Measurements from ENCODE around the gene MVB12B. TPM values are rescaled to one million over a fixed set of nuclear protein-coding genes. Genes with fewer than 3 reads are reported as not detected.

MVB12B gene
- total RNA-seq, 1 donor from 2014 or later, result 20.2 TPM

DNA sequence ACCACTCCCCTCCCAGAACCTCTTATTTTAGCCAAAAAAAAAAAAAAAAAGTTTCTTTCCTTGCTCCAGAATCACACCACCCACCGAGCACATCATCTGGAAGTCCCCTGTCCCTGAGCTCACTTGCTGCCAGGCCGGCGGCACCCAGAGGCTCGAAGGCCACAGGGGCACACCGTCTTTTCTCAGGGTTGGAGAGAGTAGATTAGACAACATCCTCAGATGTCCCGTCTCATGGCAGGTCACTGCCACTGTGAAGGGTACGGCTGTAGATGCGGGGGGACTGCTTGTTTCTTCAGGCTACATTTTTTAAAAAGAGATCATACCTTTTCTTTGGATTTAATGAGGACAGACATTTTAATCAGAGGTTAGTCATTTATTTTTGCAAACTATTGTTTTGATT is 109.0 kb downstream of the MVB12B start:
- peaks cover 9% of the 10 kb centered on the region for H3K4me1 Mint-ChIP-seq (ENCODE audit: unreplicated experiment)
- H3K36me3 Mint-ChIP-seq (ENCODE audit: unreplicated experiment), result peaks cover 7% of the 10 kb centered on the region

DNA sequence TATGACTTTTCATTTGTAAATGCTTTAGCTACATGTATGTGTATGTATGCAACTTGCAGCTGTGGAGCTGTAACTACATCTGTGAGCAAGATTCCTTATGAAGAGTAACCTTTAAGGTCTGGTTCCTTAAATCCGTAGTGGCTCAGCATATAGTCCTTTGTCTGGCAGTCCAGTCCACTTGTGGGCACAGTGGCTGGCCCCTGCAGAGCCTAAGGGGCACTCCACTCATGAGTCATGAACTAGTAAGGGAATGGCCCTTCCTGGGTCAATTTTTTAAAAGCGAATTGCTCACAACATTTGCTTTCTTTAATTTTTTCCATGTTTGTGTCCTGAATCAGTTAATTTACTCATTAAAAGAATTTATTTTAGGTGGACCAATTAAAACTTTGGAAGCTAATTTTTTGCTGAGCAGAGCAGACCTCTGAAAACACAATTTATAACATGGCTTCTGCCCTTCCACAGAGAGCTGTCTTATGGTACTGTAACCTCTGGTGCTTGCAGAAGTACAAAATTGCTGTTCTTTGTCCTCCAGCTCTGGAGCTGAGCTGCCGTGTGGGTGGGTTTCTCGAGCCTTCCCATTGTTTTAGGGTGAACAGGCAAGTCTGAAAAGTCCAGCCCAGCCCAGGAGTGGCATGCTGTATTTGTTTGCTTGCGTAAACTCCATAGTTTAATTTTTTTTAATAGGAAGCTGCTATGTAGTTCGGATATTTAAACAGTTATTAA is 110.1 kb downstream of the MVB12B start:
- Mint-ChIP-seq H3K4me1 (ENCODE audit: unreplicated experiment) (peaks cover 9% of the 10 kb centered on the region), H3K4me3 (ENCODE audit: unreplicated experiment) (no peak overlapping the region), H3K9me3 (ENCODE audit: unreplicated experiment) (no peaks in the 10 kb centered on the region), H3K27me3 (ENCODE audit: unreplicated experiment) (no peaks in the 10 kb centered on the region), H3K27ac (ENCODE audit: unreplicated experiment) (no peak overlapping the region), H3K36me3 (ENCODE audit: unreplicated experiment) (peaks cover 12% of the 10 kb centered on the region)
- peak; percentile 21 for DNase-seq (ENCODE audit: extremely low spot score, unreplicated experiment)
- TF ChIP-seq CTCF (IDR thresholded peaks at IDR 0.05), result no peak

More for the DNA sequence above, 109.0 kb downstream of the MVB12B start:
- no peak for DNase-seq (ENCODE audit: extremely low spot score, unreplicated experiment)
- no peak for TF ChIP-seq CTCF (IDR thresholded peaks at IDR 0.05)
- Mint-ChIP-seq H3K9me3 (ENCODE audit: unreplicated experiment) (no peaks in the 10 kb centered on the region), H3K27me3 (ENCODE audit: unreplicated experiment) (no peaks in the 10 kb centered on the region), H3K4me3 (ENCODE audit: unreplicated experiment) (no peak overlapping the region), H3K27ac (ENCODE audit: unreplicated experiment) (no peak overlapping the region)

GRCh38 chr9:126437268-126437666 is 110.6 kb downstream of the MVB12B start:
- H3K27ac Mint-ChIP-seq (ENCODE audit: unreplicated experiment), result no peak overlapping the region
- peaks cover 9% of the 10 kb centered on the region for H3K4me1 Mint-ChIP-seq (ENCODE audit: unreplicated experiment)
- no peak for DNase-seq (ENCODE audit: extremely low spot score, unreplicated experiment)
- no peaks in the 10 kb centered on the region for H3K9me3 Mint-ChIP-seq (ENCODE audit: unreplicated experiment)
- H3K36me3 Mint-ChIP-seq (ENCODE audit: unreplicated experiment), result peaks cover 12% of the 10 kb centered on the region
- no peak for TF ChIP-seq CTCF (IDR thresholded peaks at IDR 0.05)
- no peaks in the 10 kb centered on the region for H3K27me3 Mint-ChIP-seq (ENCODE audit: unreplicated experiment)
- H3K4me3 Mint-ChIP-seq (ENCODE audit: unreplicated experiment), result no peak overlapping the region

GRCh38 chr9:126437701-126438100 is 111.1 kb downstream of the MVB12B start:
- Mint-ChIP-seq H3K27ac (ENCODE audit: unreplicated experiment) (no peak overlapping the region), H3K9me3 (ENCODE audit: unreplicated experiment) (no peaks in the 10 kb centered on the region), H3K4me1 (ENCODE audit: unreplicated experiment) (peaks cover 9% of the 10 kb centered on the region), H3K4me3 (ENCODE audit: unreplicated experiment) (no peak overlapping the region), H3K27me3 (ENCODE audit: unreplicated experiment) (no peaks in the 10 kb centered on the region), H3K36me3 (ENCODE audit: unreplicated experiment) (peaks cover 12% of the 10 kb centered on the region)
- no peak for TF ChIP-seq CTCF (IDR thresholded peaks at IDR 0.05)
- DNase-seq (ENCODE audit: extremely low spot score, unreplicated experiment), result no peak

DNA sequence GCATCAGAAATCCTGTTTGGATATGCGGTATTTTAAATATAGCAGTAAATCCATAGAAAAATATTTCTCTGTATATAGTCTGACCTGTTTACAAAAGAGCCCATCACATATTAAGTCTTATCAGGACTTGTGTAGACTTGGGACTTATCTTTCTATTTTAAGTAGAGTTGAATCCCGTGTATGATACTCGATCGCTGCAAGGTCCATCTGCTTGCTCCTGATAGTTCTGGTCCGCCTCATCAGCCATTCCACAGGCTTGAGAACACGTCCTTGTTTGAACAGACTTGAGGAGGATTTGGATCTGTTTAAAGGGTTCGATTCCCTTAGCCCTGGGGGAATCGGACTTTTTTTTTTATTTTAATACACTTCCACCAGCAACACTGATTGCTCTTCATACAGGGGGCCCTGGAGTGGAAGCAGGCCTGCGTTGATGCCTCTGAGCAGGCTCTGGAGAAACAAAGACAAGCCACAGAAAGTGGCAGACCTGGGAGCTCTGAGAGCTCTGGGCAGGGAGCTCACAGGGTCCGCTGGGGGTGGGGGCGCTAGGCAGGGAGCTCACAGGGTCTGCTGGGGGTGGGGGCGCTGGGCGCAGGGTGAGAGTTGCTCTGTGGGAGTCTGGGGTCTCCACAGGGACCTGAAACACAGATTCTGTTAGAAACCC is 112.2 kb downstream of the MVB12B start:
- Mint-ChIP-seq H3K9me3 (ENCODE audit: unreplicated experiment) (no peaks in the 10 kb centered on the region), H3K27me3 (ENCODE audit: unreplicated experiment) (no peaks in the 10 kb centered on the region), H3K36me3 (ENCODE audit: unreplicated experiment) (peaks cover 10% of the 10 kb centered on the region), H3K27ac (ENCODE audit: unreplicated experiment) (no peak overlapping the region), H3K4me3 (ENCODE audit: unreplicated experiment) (no peak overlapping the region), H3K4me1 (ENCODE audit: unreplicated experiment) (peaks cover 9% of the 10 kb centered on the region)
- no peak for TF ChIP-seq CTCF (IDR thresholded peaks at IDR 0.05)
- no peak for DNase-seq (ENCODE audit: extremely low spot score, unreplicated experiment)

Measured in osteocyte (in vitro differentiated cells).